HG03565 (cell line): ENCODE data around the gene AGPS.
"Not testable (repeated sequence)": the region's sequence is repeated elsewhere in the genome, so short reads cannot be mapped to it uniquely, and the experiment has no call there.

Experiments
- ATAC-seq: cut with Tn5 transposase; IDR thresholded peaks from one replicate; pipeline ENCODE4 v1.9.1; 2021; ENCODE audit warnings: mild to moderate bottlenecking, moderate library complexity; ENCODE audit not compliant: unreplicated experiment

The AGPS gene

DNA sequence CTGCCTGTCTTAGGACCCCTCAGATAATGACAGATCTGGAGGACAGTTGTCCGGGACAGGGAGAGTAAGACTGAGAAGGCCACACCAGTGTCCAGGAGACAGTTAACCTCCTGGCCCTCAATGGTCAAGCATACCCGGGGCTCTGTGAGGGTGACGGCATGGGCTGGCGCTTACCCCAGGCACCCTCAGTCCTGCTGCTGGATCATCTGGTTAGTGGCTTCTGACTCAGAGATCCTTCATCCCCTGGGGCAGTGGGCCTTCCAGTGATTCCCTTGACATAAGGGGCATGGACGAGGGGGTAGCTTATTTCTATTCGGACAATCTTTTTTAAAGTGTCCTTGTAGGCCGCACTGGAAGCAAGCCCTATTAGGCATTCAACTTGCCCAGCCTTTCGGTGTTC lies 18.1 kb downstream of the AGPS start:
- not testable (repeated sequence) for ATAC-seq

DNA sequence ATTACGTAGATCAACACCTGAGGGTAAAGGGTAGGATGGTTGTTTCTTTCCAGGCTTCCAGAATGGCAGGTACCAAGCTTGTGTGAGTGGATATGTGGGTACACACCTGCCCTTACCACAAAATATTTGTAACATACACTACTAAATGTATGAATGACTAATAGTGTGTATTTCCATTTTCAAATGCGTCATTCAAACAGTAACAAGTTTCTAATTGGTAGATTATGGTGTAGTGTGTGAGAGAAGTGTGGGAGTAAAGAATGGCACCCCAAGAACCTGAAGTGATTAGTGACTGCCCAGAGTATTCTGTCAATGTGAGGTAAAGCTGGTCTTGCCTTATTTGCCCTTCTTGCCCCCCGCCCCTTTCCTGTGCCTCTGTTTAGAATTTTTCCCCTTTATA lies 21.1 kb downstream of the AGPS start:
- ATAC-seq: no peak

DNA sequence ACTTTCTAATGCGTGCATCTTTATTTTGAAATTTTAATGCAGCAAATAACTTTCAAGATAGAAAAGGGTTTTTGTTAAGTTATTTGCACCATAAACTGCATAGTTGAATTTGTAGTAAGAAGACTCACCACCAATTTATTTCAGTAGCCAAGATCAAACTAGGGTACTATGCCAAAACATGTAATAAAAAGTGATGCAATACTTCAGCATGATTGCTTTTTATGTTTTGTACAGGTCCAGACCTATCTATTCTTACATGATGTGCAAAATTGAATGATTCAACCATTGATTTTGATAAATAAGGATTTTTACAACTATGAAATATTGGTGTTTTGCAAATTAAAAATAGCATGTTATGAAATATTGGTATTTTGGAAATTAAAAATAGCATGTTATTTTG lies 26.7 kb downstream of the AGPS start:
- ATAC-seq: no peak

DNA sequence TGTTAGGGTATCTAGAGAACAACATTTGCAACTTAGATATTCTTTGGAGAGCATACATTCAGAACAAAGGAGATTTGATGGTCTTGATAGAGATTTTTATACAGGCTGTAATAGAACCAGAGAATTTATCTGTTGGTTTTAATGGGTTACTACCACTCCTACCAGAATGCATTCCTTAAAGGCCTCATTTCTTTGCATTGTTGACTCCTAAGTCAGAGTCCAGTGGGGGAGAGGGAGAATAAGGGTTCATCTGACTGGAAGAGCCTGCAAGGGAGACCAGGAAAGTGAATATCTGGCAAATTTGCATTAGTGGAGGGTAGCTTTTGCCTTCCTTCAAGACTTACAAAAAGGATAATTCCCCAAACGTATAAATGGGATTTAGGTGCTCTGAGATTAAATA lies 29.7 kb downstream of the AGPS start:
- no peak for ATAC-seq

DNA sequence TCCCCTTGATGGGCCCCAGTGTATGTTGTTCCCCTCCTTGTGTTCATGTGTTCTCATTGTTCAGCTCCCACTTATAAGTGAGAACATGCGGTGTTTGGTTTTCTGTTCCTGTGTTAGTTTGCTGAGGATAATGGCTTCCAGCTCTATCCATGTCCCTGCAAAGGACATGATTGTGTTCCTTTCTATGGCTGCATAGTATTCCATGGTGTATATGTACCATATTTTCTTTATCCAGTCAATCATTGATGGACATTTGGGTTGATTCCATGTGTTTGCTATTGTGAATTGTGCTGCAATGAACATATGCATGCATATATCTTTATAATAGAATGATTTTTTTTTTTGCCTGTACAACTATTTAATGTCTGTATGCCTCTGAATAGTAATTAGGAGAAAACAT lies 31.5 kb downstream of the AGPS start:
- not testable (repeated sequence) for ATAC-seq

DNA sequence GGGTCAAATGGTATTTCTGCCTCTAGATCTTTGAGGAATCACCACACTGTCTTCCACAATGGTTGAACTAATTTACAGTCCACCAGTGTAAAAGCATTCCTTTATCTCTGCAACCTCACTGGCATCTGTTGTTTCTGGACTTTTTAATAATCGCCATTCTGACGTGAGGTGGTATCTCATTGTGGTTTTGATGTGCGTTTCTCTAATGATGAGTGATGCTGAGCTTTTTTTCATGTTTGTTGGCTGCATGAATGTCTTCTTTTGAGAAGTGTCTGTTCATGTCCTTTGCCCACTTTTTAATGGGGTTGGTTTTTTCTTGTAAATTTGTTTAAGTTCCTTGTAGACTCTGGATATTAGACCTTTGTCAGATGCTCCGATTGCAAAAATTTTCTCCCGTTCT lies 32.0 kb downstream of the AGPS start:
- ATAC-seq: not testable (repeated sequence)

DNA sequence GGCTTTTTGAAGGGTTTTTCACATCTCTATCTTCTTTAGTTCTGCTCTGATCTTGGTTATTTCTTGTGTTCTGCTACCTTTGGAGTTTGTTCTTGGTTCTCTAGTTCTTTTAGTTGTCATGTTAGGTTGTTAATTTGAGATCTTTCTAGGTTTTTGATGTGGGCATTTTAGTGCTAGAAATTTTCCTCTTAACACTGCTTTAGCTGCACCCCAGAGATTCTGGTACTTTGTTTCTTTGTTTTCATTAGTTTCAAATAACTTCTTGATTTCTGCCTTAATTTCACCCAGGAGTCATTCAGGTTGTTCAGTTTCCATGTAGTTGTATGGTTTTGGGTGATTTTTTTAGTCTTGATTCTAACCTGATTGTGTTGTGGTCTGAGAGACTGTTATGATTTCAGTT lies 34.7 kb downstream of the AGPS start:
- ATAC-seq: no peak

DNA sequence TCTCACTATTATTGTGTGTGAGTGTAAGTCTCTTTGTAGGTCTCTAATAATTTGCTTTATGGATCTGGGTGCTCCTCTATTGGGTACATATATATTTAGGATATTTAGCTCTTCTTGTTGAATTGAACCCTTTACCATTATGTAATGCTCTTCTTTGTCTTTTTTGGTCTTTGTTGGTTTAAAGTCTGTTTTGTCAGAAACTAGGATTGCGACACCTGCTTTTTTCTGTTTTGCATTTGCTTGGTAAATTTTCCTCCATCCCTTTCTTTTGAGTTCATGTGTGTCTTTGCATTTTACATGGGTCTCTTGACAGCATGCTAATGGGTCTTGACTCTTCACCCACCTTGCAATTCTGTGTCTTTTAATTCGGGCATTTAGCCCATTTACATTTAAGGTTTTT lies 35.4 kb downstream of the AGPS start:
- not testable (repeated sequence) for ATAC-seq

DNA sequence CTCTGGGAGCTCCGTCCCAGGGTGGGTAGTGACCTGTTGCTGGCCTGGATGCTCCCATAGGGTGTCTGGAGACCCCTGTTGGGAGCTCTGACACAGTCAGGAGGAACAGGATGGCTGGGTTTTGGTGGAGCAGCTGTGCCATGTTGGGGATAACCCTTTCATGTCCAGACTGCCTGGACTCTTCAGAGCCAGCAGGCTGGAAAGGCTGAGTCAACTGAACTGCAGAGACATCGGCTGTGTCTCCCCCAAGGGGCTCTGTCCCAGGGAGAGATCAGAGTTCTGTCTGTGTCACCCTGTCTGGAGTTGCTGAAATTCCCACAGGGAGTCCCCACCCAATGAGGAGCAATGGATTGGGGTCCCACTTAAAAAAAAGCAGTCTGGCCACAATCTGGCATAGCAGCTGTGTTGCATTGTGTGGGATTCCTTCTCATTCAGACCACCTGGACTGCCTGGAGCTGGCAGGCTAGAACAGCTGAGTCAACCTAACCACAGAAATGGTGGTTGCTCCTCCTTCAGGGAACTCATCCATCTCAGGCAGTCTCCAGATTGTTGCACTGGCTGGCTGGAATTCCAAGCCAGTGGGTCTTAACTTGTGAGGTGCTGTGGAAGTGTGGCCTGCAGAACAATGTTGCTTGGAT lies 37.2 kb downstream of the AGPS start:
- ATAC-seq: no peak

DNA sequence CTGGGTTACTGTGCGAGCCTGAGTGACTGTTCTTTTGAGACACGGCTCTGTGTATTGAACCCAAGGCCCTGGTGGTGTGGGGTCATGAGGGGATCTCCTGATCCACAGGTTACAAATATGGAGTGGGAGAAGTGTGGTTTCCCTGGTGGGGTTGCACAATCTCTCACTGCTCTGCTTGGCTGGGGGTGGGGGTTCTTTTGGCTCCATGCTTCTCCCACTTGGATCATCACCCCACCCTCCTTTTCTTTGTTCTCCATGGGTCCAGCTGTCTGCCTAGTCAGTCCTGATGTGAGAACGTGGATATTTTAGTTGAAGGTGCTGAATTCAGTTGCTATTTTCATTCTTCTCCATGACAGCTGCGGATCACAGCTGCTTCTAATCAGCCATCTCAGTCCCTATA lies 37.8 kb downstream of the AGPS start:
- ATAC-seq: no peak

DNA sequence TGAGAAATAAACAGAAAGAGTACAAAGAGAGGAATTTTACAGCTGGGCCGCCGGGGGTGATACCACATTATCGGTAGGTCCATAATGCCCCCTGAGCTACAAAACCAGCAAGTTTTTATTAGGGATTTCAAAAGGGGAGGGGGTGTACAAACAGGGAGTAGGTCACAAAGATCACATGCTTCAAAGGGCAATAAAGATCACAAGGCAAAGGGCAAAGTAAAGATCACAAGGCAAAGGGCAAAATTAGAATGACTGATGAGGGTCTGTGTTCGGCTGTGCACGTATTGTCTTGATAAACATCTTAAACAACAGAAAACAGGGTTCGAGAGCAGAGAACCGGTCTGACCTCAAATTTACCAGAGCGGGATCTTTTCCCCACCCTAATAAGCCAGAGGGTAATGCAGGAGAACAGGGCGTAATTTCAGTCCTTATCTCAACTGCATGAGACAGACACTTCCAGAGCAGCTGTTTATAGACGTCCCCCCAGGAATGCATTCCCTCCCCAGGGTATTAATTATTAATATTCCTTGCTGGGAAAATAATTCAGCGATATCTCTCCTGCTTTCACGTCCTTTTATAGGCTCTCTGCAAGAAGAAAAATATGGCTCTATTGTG lies 38.6 kb downstream of the AGPS start:
- not testable (repeated sequence) for ATAC-seq

DNA sequence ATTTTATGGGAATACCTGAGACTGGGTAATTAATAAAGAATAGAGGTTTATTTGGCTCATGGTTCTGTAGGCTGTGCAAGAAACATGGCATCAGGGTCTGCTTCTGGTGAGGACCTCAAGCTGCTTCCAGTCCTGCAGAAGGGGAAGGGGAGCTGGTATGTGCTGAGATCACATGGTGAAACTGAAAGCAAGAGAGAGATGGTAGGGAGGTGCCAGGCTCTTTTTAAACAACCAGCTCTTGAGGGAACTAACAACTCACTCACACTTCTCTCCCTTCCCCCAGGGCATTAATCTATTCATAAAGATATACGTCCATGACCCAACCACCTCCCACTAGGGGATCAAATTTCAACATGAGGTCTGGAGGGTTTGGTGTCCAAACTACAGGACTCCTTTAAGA lies 40.1 kb downstream of the AGPS start:
- ATAC-seq: no peak

DNA sequence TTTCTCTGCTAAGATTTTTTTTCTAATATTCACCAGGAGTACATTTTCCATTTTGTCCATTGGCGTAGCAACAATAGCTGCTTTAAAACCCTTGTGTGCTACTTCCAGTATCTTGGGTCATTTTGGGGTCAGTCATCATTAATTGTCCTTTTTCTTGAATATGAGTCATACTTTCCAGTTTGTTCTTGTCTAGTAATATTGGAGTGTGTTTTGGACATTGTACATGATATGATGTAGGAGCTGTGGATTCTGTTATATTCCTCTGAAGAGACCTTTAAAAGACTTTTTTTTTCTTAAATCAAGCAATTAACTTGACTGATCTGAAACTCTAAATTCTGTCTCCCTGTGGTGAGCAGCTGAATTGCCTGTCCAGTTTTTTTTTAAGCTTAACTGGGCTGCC lies 40.8 kb downstream of the AGPS start:
- no peak for ATAC-seq

DNA sequence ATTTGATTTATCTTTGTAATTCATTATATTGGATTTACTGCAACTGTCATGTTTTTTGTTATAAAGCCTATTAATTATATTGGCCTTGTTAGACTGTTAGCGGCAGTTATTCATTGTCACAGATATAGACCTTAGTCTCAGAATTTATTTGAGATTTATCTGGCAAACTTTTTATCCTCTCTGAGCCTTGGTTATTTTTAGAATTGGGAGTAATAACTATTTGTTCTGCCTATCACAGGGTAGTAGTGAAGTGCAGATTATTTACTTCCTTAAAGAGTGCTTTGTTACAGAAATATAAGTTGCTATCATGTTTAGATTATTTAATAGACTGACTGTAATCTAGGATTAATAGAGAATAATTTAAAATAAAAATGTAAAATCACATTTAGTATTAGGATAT lies 41.9 kb downstream of the AGPS start:
- no peak for ATAC-seq

DNA sequence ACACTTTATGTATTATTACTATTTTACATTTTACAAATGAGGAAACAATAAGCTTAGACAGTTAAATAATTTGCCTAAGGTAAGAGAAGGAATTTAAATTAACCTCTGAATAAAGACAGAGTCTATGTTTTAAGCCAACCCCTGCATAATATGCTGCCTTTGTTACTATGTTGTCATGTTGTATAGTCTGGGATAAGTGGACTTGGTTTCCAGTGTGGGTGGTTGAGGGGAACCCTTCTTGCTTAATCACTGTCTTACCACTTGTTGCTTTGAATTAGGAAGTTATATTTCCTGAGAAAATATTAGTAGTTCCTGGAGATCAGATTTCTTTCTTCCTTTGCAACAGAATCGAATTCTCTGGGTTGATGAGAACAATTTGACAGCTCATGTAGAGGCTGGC lies 52.6 kb downstream of the AGPS start:
- ATAC-seq: no peak

DNA sequence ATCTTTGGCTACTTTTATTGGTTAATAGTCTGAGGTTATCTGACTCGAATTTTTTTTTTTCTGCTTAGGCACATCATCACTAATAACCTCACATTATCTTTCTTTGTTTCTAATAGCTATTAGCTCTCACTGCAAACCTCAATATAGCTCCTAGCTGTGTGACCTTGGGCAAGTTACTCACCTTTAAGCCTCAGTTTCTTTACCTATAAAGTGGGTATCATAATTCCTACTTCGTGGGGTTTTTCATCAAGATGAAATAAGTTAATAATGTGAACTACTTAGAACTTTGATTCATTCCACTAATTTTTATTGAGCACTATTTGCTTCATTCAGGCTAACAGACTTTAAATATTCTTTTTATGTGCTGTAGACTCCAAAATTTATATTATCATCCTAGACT lies 55.5 kb downstream of the AGPS start:
- ATAC-seq: no peak

DNA sequence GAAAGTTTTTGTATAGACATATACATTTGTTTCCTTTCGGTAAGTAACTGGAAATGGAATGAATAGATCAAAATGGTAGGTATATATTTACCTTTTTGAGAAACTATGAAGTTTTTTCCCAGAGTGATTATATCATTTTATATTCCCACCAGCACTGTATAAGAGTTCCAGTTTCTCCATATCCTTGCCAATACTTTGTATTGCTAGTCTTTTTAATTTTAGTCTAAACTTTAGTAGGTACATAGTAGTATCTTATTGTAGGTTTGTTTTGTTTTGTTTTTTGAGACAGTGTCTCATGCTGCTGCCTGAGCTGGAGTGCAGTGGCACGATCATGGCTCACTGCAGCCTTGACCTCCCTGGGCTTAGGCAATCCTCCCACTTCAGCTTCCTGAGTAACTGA lies 56.6 kb downstream of the AGPS start:
- ATAC-seq: no peak

DNA sequence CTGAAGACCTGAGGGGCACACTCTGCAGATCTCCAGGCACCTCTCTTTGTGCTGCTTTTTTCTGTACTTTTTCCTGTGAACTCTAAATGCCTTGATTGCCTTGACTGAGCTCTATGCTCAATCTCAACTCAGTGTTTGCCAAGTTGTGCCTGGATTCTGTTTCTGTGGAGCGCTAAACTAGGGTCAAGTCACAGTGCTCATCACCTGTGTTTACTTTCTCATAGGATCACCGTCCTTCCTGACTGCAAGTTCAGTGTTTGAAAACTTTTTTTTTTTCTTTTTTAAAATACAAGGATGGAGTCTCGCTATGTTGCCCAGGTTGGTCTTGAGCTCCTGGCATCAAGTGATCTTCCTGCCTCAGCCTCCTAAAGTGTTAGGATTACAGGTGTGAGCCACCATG lies 62.6 kb downstream of the AGPS start:
- no peak for ATAC-seq

DNA sequence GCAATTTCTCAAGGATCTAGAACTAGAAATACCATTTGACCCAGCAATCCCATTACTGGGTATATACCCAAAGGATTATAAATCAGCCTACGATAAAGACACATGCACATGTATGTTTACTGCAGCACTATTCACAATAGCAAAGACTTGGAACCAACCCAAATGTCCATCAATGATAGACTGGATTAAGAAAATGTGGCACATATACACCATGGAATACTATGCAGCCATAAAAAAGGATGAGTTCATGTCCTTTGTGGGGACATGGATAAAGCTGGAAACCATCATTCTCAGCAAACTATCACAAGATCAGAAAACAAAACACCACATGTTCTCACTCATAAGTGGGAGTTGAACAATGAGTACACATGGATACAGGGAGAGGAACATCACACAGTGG lies 67.2 kb downstream of the AGPS start:
- ATAC-seq: not testable (repeated sequence)

DNA sequence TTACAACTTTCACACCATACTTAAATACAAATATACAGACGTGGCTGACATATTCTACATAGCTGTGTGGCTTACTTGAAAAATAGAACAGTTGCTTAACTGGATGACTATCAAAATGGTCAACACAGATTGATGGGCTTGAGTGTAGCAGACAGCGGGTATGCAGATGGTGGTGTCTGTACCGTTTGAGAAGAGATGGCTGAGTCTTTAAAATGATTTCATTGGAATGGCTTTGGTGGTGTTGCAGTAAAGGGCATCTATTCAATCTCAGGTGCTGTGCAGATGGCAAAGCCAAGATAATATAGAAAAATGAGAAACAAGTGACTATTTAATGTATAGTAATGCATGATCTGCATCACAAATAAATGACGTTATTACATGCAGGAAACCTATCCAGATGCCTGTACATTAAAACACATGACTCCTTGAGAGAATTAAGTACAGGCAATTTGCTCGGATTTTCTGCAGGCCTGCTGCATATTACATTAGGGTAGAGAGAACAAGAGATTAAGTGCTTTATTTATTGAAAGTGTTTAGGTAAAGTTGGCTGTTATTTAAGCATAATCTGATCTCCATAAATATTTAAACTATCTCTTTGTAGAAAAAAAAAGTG lies 68.5 kb downstream of the AGPS start:
- no peak for ATAC-seq

DNA sequence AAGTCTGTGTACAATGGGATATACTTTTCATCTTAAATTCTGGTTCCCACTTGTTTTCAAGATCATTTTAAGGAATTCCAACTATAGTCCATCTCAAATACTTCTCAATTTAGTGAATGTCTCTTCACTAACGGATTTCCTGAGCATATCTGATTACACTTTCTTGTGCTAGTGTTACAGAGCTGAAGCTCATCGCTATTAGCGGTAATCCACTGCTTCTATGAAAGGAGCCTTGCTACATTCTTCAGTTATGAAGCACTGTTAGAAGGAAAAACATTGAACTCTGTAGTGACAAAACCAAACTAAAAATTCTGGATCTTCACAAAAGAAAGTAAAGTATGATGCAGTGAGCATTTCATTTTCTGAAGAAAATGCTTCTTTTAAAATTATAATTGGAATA lies 72.0 kb downstream of the AGPS start:
- ATAC-seq: no peak

DNA sequence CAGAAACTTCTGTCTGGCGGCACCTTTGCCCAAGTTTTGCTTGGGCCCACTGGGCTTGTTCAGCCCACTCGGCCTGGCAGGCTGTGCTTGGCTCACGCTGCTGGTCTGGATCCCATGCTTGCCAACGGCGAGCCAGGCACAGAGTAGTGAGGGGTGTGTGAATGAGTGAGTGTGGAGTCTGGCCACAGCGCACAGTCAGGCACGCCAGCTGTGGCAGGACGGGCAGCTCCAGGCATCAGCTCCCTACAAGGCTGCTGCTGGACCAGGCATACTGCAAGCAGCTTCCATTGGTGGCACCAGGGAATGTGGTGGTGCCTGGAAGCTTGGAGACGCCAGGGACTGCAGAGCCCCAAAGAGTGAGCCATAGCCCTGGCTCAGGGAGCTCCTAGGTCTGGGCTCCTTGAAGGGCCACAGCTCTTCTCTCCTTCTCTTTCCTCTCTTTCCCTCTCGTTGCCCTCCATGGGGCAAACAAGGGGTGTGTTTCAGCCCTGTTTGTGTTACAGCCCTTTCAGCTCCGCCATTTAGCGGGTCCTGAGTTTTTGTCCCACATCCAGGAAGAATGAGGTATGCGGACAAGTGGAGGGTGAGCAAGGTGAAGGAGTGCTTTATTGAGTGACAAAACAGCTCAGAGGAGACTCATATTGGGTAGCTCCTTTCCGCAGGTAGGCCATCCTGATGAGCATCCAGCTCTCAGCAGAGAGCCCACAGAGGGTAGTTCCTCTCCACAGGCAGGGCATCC lies 73.0 kb downstream of the AGPS start:
- no peak for ATAC-seq
